ENCODE data around the gene TTC39A. TPM values are rescaled to one million over a fixed set of nuclear protein-coding genes. Genes with fewer than 3 reads are reported as not detected.

The TTC39A gene
- total RNA-seq, 4 donors from 2014 or later, result 0.40 to 9.6 (median 0.70) TPM

DNA sequence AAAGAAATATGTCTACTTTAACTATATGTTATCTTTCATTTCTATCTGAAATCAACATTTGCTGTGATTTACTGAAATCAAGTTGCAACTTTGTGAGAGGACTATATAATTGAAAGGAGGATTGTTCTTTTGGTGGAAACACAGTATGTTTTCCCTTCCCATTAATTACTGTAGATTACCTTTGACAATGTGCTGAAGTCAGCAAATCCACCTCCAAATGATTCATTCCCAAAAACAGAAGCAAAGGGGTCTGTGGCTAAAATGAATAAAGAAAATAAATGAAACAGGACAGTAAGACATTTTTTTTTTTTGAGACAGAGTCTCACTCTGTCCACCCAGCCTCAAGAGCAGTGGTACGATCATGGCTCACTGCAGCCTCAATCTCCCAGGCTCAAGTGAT lies 35.4 kb upstream of the TTC39A start:
- TF ChIP-seq POLR2A (IDR thresholded peaks at IDR 0.05) (no peak), POLR2AphosphoS5 (IDR thresholded peaks at IDR 0.05) (no peak), EP300 (IDR thresholded peaks at IDR 0.05) (no peak)
- TF ChIP-seq, protein P1, sequence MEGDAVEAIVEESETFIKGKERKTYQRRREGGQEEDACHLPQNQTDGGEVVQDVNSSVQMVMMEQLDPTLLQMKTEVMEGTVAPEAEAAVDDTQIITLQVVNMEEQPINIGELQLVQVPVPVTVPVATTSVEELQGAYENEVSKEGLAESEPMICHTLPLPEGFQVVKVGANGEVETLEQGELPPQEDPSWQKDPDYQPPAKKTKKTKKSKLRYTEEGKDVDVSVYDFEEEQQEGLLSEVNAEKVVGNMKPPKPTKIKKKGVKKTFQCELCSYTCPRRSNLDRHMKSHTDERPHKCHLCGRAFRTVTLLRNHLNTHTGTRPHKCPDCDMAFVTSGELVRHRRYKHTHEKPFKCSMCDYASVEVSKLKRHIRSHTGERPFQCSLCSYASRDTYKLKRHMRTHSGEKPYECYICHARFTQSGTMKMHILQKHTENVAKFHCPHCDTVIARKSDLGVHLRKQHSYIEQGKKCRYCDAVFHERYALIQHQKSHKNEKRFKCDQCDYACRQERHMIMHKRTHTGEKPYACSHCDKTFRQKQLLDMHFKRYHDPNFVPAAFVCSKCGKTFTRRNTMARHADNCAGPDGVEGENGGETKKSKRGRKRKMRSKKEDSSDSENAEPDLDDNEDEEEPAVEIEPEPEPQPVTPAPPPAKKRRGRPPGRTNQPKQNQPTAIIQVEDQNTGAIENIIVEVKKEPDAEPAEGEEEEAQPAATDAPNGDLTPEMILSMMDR (IDR thresholded peaks at IDR 0.05), result no peak
- Histone ChIP-seq H3K9me3 (no peaks in the 10 kb centered on the region), H3K36me3 (peaks cover 0 to 72% of the 10 kb centered on the region in 2 donors), H3K27me3 (no peaks in the 10 kb centered on the region), H3K4me1 (no peaks in the 10 kb centered on the region), H3K4me3 (no peak overlapping the region), H3K27ac (no peak overlapping the region)
- no peak for ATAC-seq
- 100% methylated on average over 1 of the region's 1 CpG for WGBS, 2 donors (ENCODE audit: low coverage in 1 of 2)

DNA sequence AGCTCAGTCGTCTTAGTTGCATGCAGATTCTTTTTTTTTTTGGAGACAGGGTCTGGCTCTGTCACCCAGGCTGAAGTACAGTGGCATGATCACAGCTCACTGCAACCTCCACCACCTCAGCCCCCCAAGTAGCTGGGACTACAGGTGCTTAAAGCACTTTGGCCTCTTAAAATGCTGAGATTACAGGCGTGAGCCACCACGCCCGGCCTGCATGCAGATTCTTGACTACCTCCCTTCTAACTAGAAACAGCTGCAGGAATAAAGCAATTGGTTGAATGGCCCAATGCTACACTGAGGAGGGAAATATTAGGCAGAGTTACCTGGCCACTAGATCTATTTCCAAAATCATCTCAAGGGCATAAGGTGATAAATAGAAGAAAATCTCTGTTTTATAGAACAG lies 29.5 kb upstream of the TTC39A start:
- no peaks in the 10 kb centered on the region for H3K4me1 ChIP-seq
- 82 to 92% methylated on average over 1 to 4 of the region's 4 CpGs for WGBS, 2 donors (ENCODE audit: low coverage in 1 of 2)
- ATAC-seq, result no peak
- peaks cover 0 to 96% of the 10 kb centered on the region in 2 donors for H3K36me3 ChIP-seq
- TF ChIP-seq POLR2AphosphoS5 (IDR thresholded peaks at IDR 0.05) (no peak), EP300 (IDR thresholded peaks at IDR 0.05) (no peak), POLR2A (IDR thresholded peaks at IDR 0.05) (no peak)
- TF ChIP-seq, protein P1 (IDR thresholded peaks at IDR 0.05), result no peak
- H3K27ac ChIP-seq, result no peak overlapping the region
- H3K27me3 ChIP-seq, result no peaks in the 10 kb centered on the region
- no peaks in the 10 kb centered on the region for H3K9me3 ChIP-seq
- no peak overlapping the region for H3K4me3 ChIP-seq

DNA sequence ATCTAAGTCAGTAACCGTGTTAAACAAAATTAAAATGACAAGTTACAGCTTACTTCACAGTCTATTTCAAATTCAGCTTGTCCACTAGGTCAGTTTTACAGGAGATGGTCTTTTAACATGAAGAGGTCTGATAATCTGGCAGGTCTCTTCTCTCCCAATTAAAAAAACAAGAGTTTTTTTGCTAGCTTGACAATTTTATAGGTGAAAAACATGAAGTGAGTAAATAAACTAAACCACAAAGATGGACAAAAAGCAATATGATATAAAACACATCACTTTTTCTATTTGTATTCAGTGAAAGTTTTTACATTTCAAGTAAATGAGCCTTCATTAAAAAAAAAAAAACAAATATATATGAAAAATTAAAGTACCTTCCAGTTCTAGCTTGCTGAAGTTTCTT lies 25.0 kb upstream of the TTC39A start:
- ATAC-seq, result no peak

DNA sequence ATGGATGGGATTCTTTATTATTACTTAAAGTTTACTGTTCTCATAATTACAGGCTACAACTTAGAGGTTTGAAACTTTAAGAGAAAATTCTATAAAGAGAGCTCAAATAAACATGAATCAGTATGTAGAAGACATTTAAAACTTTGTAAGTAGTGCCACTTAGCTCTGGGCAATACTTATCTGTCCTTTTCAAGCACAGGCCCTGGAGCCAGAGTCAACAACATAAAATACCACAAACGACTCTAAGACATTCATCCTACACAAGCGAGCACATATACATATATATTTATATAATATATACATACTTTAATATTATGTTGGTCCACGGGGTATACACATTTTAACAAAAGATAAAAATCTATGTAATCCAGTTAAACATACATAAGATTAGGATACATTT lies 24.1 kb upstream of the TTC39A start:
- Histone ChIP-seq H3K4me1 (no peaks in the 10 kb centered on the region), H3K9me3 (no peaks in the 10 kb centered on the region), H3K27me3 (no peaks in the 10 kb centered on the region), H3K4me3 (no peak overlapping the region), H3K36me3 (peaks cover 0 to 60% of the 10 kb centered on the region in 2 donors), H3K27ac (no peak overlapping the region)
- no peak for ATAC-seq
- WGBS, 2 donors (ENCODE audit: low coverage in 1 of 2), result 88 to 93% methylated on average over 3 of the region's 3 CpGs
- TF ChIP-seq, protein P1 (IDR thresholded peaks at IDR 0.05), result no peak
- TF ChIP-seq EP300 (IDR thresholded peaks at IDR 0.05), result no peak
- no peak for TF ChIP-seq POLR2A (IDR thresholded peaks at IDR 0.05)
- TF ChIP-seq POLR2AphosphoS5 (IDR thresholded peaks at IDR 0.05), result no peak

More for the DNA sequence above, 25.0 kb upstream of the TTC39A start:
- H3K9me3 ChIP-seq, result no peaks in the 10 kb centered on the region
- H3K4me1 ChIP-seq, result no peaks in the 10 kb centered on the region
- H3K27ac ChIP-seq, result no peak overlapping the region
- no peak overlapping the region for H3K4me3 ChIP-seq
- WGBS, 2 donors (ENCODE audit: low coverage in 1 of 2), result 82 to 100% methylated on average over 1 of the region's 1 CpG
- H3K36me3 ChIP-seq, result peaks cover 0 to 70% of the 10 kb centered on the region in 2 donors
- no peaks in the 10 kb centered on the region for H3K27me3 ChIP-seq
- TF ChIP-seq POLR2AphosphoS5 (IDR thresholded peaks at IDR 0.05), result no peak
- TF ChIP-seq, protein P1 (IDR thresholded peaks at IDR 0.05), result no peak
- no peak for TF ChIP-seq POLR2A (IDR thresholded peaks at IDR 0.05)
- no peak for TF ChIP-seq EP300 (IDR thresholded peaks at IDR 0.05)

DNA sequence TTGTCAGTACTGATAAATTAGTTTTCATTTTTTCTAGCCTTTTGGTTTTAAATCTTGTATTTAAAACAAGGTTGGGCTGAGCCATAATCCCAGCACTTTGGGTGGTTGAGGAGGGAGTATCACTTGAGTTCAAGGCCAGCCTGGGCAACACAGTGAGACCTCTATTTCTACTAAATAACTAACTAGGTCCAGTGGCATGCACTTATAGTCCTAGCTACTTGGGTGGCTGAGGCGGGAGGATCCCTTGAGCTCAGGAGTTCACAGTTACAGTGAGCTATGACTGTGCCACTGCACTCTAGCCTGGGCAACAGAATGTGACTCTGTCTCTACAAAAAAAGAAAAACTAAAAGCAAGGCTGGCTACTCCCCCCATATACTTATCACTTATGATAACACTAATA lies 21.5 kb upstream of the TTC39A start:
- WGBS, 2 donors (ENCODE audit: low coverage in 1 of 2), result 100% methylated on average over 1 of the region's 1 CpG; no CpG with 5 or more reads in 1 of the 2 donors

More for the DNA sequence above, 21.5 kb upstream of the TTC39A start:
- Histone ChIP-seq H3K4me1 (no peaks in the 10 kb centered on the region), H3K4me3 (no peak overlapping the region), H3K36me3 (peaks cover 0 to 38% of the 10 kb centered on the region in 2 donors), H3K27ac (no peak overlapping the region), H3K9me3 (no peaks in the 10 kb centered on the region), H3K27me3 (no peaks in the 10 kb centered on the region)
- no peak for TF ChIP-seq POLR2A (IDR thresholded peaks at IDR 0.05)
- TF ChIP-seq POLR2AphosphoS5 (IDR thresholded peaks at IDR 0.05), result no peak
- no peak for TF ChIP-seq EP300 (IDR thresholded peaks at IDR 0.05)
- TF ChIP-seq, protein P1 (IDR thresholded peaks at IDR 0.05), result no peak
- ATAC-seq, result no peak

All from gastroesophageal sphincter (tissue), 4 donors.